GM18951 (cell line): Measurements from ENCODE around the gene MIP.
"Not testable (repeated sequence)": the region's sequence is repeated elsewhere in the genome, so short reads cannot be mapped to it uniquely, and the experiment has no call there.

Experiments
- POLR2A ChIP-seq: IDR thresholded peaks from 4 replicates; pipeline ENCODE4 v1.6.1; 2011; ENCODE audit warnings: mild to moderate bottlenecking; ENCODE audit not compliant: insufficient read length, insufficient read depth; ENCODE audit errors: extremely low read depth
- in situ Hi-C: fragments of 300-500 bp; cut with MboI; formaldehyde crosslinking; loops from one replicate; pipeline ENCODE4 v1.12.0; 2022; ENCODE audit warnings: low sequenced_read_pairs, mixed read lengths, inconsistent platforms; ENCODE audit not compliant: unreplicated experiment

MIP gene

GRCh38 chr12:56410768-56411167, 43.7 kb downstream of the MIP start:
- TF ChIP-seq POLR2A: no peak
- in situ Hi-C loops: no loop called here

GRCh38 chr12:56408799-56409417, 45.5 kb downstream of the MIP start:
- no peak for TF ChIP-seq POLR2A
- in situ Hi-C loops: no loop called here

GRCh38 chr12:56404227-56404626, 50.2 kb downstream of the MIP start:
- in situ Hi-C loops: not testable (repeated sequence)

- in situ Hi-C loops: not testable (repeated sequence)
Measured at GRCh38 chr12:56401612-56402011, 52.8 kb downstream of the MIP start.

- in situ Hi-C loops: not testable (repeated sequence)
Measured at GRCh38 chr12:56401125-56401524, 53.3 kb downstream of the MIP start.
